Activated T-cell treated with anti-CD3 and anti-CD28 coated beads, Interleukin-2, amount 50 U/mL, for 1 hour (primary cell): ENCODE data around the gene ANKRD44.
"Not testable (repeated sequence)": the region's sequence is repeated elsewhere in the genome, so short reads cannot be mapped to it uniquely, and the experiment has no call there.

Experiments
- DNase-seq: peaks from one replicate; pipeline ENCODE4 v3.0.0-alpha.2; 2020

Gene ANKRD44

GRCh38 chr2:197010200-197011020 lies 300.2 kb downstream of the ANKRD44 start:
- DNase-seq = no peak

DNA sequence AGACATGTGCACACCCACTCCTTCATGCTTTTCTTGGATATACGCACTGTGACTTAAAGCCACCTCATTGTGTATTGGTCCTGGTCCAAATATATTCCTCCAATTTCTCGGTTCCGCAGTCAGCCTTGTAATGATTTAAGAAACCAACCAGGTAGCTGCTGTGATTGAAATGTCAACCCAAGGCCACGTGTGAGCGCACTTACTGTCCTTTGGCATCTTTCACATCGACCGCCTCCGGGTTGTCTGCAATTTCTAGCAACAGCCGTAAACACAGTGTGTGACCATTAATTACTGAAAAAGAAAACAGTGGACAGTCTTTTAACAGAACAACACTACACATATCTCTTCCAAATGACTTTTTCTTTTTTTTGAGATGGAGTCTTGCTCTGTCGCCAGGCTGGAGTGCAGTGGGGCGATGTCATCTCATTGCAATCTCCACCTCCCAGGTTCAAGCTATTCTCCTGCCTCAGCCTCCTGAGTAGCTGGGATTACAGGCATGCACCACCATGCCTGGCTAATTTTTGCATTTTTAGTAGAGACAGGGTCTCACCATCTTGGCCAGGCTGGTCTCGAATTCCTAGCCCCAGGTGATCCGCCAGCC lies 301.7 kb downstream of the ANKRD44 start:
- not testable (repeated sequence) for DNase-seq

GRCh38 chr2:197007716-197008628 lies 302.6 kb downstream of the ANKRD44 start:
- no peak for DNase-seq

- DNase-seq = no peak
Observed at GRCh38 chr2:197001921-197002320, 308.7 kb downstream of the ANKRD44 start.

DNA sequence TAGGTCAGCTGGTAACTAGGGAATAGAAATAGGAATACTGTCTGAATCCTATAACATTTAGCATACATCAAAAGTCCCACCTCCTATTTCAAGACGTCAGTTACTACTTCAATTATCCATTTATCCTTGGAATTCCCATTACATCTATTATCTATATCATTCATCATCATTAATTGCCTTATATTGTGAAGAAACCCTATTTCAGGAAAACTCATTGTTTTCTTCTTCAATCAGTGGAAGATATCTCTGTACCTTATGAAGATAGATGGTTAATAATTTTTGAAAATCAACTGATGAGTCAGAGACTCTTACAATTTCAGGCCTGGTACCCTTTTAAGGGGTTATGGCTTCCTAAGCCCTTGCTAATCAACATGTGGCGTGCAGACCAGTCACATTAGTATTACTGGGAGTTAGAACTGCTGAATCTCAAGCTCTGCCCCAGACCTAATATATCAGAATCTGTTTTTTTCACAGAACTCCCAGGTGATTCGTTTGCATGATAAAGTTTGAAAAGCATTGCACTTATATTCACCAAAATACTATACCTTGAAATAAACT lies 314.7 kb downstream of the ANKRD44 start:
- DNase-seq = no peak

GRCh38 chr2:196994764-196995163 lies 315.8 kb downstream of the ANKRD44 start:
- DNase-seq = no peak

DNA sequence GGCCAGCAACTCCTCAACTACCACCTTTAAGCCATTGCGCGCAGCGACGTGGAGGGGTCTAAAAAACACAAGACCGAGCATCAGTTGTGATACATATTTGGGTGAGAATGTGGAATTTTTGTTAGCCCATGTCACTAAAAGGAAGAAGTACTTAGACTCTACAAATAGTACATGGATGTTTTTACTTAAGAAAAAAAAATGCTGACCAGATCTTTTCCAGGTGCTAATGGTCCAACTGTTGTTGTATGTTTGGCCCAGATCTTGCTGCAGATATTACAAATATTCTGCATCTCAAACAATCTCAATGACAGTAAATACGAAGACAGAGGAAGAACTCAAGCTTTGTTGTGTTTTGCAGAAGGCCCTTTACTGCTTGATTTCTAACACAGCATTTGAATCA lies 317.0 kb downstream of the ANKRD44 start:
- DNase-seq = no peak

- DNase-seq = no peak
Observed at GRCh38 chr2:196992466-196992865, 318.1 kb downstream of the ANKRD44 start.

GRCh38 chr2:196990788-196991461 lies 319.7 kb downstream of the ANKRD44 start:
- DNase-seq = no peak

DNA sequence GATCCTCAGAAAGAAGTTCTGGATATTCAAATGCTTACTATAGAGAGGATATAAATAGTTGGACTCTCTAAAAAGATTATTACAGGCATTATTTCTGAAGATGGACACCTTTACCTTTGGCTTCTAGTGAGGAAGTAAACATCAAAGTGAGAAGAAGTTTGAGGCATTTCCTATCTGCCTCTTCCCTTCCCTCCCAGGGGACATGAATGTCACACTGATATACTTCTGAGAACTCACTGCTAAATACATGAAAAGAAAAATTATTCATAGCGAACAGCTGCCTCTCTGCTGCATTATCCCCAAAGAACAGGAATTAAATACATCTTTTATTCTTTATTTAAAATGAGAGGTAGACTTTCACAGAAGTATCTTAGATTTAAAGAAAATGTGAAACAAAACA lies 320.5 kb downstream of the ANKRD44 start:
- DNase-seq = no peak

DNA sequence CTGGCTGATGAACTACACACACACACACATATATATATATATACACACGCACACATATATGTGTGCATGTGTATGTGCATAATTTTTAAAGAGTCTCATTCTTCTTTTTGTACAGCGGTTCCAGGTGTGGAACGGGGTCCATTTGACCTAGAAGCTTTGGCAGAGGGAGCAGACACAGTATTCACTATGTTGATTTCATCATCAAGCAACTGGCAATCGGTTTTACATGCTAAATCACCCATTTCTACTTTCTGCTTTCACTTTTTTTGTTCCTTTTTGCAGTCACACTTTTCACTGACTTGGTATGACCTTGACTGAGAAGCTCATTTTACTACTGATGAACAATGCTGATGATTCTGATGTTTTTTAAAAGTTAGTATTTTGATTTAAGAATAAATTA lies 321.1 kb downstream of the ANKRD44 start:
- no peak for DNase-seq

DNA sequence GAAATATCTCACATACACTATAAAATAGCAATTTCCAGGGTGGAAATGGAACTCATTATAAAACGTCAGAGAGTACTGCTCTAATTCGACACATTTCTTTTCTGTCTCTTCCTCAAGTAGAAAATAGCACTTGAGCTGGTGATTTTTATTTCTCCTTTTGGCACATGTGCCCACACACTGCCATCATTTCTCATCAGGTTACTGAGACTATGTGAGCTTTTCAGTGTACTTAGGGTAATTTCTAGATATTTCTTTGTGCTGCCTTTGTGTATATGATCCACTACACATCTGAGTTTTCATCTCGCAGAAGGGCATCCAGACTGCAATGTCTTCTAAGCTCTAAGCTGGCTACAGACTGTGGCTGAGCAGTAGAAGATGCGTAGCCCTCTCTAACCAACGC lies 321.9 kb downstream of the ANKRD44 start:
- DNase-seq = no peak

- no peak for DNase-seq
Observed at GRCh38 chr2:196987649-196988364, 322.8 kb downstream of the ANKRD44 start.

DNA sequence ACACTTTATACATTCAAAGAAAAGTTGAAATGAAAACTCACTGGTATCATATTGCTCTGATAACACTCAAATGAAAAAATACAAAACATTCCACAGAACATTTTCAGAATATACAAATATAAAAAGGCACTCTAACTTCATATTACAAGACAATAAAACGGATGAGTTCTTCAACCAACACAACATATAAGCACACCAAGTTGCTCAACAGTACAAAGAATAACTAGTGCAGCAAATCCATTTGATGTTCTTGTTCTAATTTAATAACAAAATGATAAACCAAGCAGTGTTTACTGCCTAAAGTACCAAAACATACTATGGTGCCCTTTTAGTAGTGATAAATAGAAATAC lies 323.3 kb downstream of the ANKRD44 start:
- no peak for DNase-seq

GRCh38 chr2:196985511-196986183 lies 324.9 kb downstream of the ANKRD44 start:
- no peak for DNase-seq

DNA sequence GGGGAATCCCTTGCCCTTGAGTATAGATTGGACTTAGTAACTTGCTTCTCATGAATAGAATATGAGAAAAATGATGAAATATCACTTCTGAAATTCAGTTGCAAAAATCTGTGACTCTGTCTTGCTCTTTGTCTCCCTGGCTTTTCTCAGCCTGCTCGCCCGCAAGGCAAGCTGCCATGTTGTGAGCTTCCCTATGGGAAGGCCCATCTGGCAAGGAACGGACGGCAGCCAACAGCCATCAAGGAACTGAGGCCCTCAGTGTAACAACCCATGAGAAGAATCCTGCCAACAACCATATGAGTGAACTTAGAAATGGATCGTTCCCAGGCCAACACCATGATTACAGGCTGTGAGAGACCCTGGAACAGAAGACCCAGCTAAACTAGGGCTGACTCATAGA lies 325.7 kb downstream of the ANKRD44 start:
- no peak for DNase-seq

DNA sequence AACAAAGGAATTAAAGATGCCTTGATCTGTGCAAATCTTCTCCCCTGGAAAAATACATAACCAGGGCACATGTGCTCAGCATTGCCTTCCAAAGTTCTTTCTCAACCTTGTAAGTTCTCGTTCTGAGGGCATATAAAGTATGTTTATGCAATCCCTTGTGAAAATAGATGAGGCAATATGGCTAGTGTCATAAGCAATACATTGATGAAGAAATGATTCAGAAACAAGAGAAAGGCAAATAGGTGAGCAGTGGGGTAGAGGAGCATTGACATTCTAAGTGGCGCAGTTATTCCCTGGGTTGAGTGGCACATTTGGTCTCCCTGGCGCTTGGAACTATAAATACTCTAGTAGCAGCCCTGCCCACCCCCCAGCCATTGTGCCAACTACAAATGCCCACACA lies 326.6 kb downstream of the ANKRD44 start:
- no peak for DNase-seq

DNA sequence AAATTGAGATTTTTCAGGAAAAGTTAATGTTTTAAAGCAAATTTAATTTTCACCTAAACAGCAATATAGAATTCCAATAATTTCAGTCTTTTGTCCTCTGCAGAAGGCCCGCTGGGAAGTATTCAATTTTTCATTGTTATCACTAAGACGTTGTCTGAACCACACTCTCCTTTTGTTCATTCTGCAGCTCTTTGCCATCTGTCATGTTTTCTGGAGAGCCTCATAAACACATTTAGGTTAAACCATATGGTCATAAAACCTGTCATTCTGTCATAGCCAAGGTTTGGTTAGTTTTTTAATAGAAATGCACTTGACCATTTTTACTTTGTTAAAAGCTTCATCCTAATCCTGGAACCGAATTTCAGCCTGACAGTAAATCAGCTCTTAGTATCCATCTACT lies 330.1 kb downstream of the ANKRD44 start:
- no peak for DNase-seq

- no peak for DNase-seq
Observed at GRCh38 chr2:196980001-196980400, 330.6 kb downstream of the ANKRD44 start.

GRCh38 chr2:196977507-196977906 lies 333.1 kb downstream of the ANKRD44 start:
- DNase-seq = no peak

DNA sequence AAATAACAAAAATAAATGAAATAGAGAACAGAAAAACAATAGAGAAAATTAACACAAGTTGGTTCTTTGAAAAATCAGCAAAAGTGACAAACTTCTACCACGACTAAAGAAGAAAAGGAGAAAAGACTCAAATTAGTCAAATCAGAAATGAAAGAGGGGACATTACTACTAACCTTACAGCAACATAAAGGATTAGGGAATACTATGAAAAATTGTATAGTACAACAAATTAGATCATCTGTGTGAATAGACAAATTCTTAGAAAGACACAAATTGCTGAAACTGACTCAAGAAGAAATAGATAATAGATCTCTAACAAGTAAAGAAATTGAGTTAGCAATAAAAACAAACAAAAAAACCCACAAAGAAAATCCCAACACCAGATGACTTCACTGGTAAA lies 335.6 kb downstream of the ANKRD44 start:
- DNase-seq = no peak
